Stomach smooth muscle (tissue), 2 donors: ENCODE results near the gene PRR3.
A peak's percentile ranks its signal among the peaks of the same experiment; 100 is the strongest.

Experiments
- H3K27ac ChIP-seq: one replicate; pipeline ENCODE4 v1.7.0; 2013; ENCODE audit warnings: mild to moderate bottlenecking, low read length, inconsistent platforms
- H3K27me3 ChIP-seq, 2 donors: one replicate each; pipeline ENCODE4 v1.7.0; 2013; ENCODE audit warnings: low read length in 2 of 2; ENCODE audit not compliant: insufficient read depth in 2 of 2, control insufficient read depth in 1 of 2
- H3K36me3 ChIP-seq, 2 donors: one replicate each; pipeline ENCODE4 v1.7.0; 2013; ENCODE audit warnings: low read length in 2 of 2; ENCODE audit not compliant: control insufficient read depth in 2 of 2, insufficient read depth in 2 of 2
- H3K4me1 ChIP-seq: one replicate; pipeline ENCODE4 v1.7.0; 2013; ENCODE audit warnings: low read length; ENCODE audit not compliant: control insufficient read depth, insufficient read depth
- H3K4me3 ChIP-seq, 2 donors: one replicate each; pipeline ENCODE4 v1.7.0; 2013; ENCODE audit warnings: low read length in 2 of 2
- H3K9ac ChIP-seq, 2 donors: one replicate each; pipeline ENCODE4 v1.7.0; 2013; ENCODE audit warnings: low read length in 2 of 2, mild to moderate bottlenecking in 1 of 2
- H3K9me3 ChIP-seq, 2 donors: one replicate each; pipeline ENCODE4 v1.7.0; 2013; ENCODE audit warnings: low read length in 2 of 2; ENCODE audit not compliant: control insufficient read depth in 2 of 2
- donor health status: healthy.
- donor health status: Pancreatic carcinoma.

PRR3 gene

GRCh38 chr6:30612687-30613248 is 55.7 kb downstream of the PRR3 start:
- peaks cover 30% of the 10 kb centered on the region for H3K4me1 ChIP-seq
- H3K9ac ChIP-seq = peak overlapping the region in 1 of 2 donors; percentile 29
- peak overlapping the region in 1 of 2 donors; percentile 29 for H3K4me3 ChIP-seq
- no peaks in the 10 kb centered on the region for H3K9me3 ChIP-seq
- peaks cover 23 to 29% of the 10 kb centered on the region in 2 donors for H3K36me3 ChIP-seq
- peak overlapping the region; percentile 56 for H3K27ac ChIP-seq
- no peaks in the 10 kb centered on the region for H3K27me3 ChIP-seq
